Measurements from ENCODE around the gene THAP8. TPM values are rescaled to one million over a fixed set of nuclear protein-coding genes. Genes with fewer than 3 reads are reported as not detected.

THAP8 gene
- total and polyA plus RNA-seq, 2 of the 4 experiments (the other 2 are of a cell fraction), result 1.8 to 5.9 TPM

DNA sequence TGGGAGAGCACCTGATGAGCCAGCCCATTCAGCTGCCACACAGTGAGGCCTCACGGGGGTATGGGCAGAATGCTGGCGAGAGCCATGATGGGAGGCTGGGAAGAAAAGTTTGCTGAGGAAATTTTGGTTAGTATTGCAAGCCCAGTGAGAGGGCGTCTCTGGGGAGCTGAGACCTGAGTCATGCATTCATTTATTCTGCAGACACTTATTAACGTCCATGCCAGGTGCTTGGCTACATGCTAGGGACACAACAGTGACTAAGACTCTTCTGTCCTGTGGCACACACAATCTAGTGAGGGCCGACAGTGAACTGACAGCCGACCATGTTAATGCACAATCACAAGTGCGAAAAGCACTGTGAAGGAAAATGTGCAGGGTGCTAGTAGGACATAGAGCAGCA lies 27.8 kb upstream of the THAP8 start:
- BruUV-seq (replicated peaks), result no TSS peak
- no peak overlapping the region for H3K27ac ChIP-seq (ENCODE audit: insufficient read depth, low read length)
- H3K23ac ChIP-seq (ENCODE audit: low read depth, low read length), result no peak overlapping the region
- H3K14ac ChIP-seq (replicated peaks; ENCODE audit: low read depth, low read length), result no peak overlapping the region
- no peaks in the 10 kb centered on the region for H3K27me3 ChIP-seq (ENCODE audit: control insufficient read depth, insufficient read depth, low read length)
- H3K9me3 ChIP-seq (ENCODE audit: control insufficient read depth, insufficient read depth, low read length), result no peaks in the 10 kb centered on the region
- H3K4ac ChIP-seq (ENCODE audit: low read depth, low read length), result no peak overlapping the region
- 98% methylated on average over 4 of the region's 7 CpGs; no CpG with 5 or more reads in 1 of the 2 experiments for WGBS, 2 experiments (ENCODE audit: extremely low coverage in 2 of 2, insufficient read length in 1 of 2)
- peaks cover 0 to 7% of the 10 kb centered on the region in 2 experiments; a peak in 2 of 4 replicates for H3K79me1 ChIP-seq (ENCODE audit: low read depth in 1 of 2, low read length in 2 of 2)
- H2AK9ac ChIP-seq (replicated peaks; ENCODE audit: low read depth, low read length, poor library complexity), result no peak overlapping the region
- no peak overlapping the region for H2AK5ac ChIP-seq (ENCODE audit: low read depth, low read length)
- no peak overlapping the region for H2BK120ac ChIP-seq (ENCODE audit: low read depth, low read length)
- dilution Hi-C loops (cut with HindIII; ENCODE audit: low sequenced_read_pairs, unreplicated experiment), result no loop called here
- DNase-seq, result no peak
- H4K8ac ChIP-seq (ENCODE audit: low read depth in 2 of 2, low read length in 2 of 2), result no peak overlapping the region
- no peak for TF ChIP-seq MAFK (IDR thresholded peaks at IDR 0.05; ENCODE audit: low read depth, low read length)
- no peak for TF ChIP-seq MAZ (IDR thresholded peaks at IDR 0.05; ENCODE audit: borderline replicate concordance, low read depth, low read length)
- no peak for TF ChIP-seq POLR2A (IDR thresholded peaks at IDR 0.05; ENCODE audit: low read depth, low read length)
- TF ChIP-seq RAD21 (IDR thresholded peaks at IDR 0.05; ENCODE audit: low read length), result no peak
- TF ChIP-seq FOS (IDR thresholded peaks at IDR 0.05; ENCODE audit: low read depth, low read length), result no peak
- no peak for TF ChIP-seq SMC3 (IDR thresholded peaks at IDR 0.05; ENCODE audit: low read depth, low read length)
- TF ChIP-seq RCOR1 (IDR thresholded peaks at IDR 0.05; ENCODE audit: insufficient replicate concordance, low read length), result no peak
- no peak for TF ChIP-seq BHLHE40 (IDR thresholded peaks at IDR 0.05; ENCODE audit: low read depth, low read length)
- TF ChIP-seq, protein P1, sequence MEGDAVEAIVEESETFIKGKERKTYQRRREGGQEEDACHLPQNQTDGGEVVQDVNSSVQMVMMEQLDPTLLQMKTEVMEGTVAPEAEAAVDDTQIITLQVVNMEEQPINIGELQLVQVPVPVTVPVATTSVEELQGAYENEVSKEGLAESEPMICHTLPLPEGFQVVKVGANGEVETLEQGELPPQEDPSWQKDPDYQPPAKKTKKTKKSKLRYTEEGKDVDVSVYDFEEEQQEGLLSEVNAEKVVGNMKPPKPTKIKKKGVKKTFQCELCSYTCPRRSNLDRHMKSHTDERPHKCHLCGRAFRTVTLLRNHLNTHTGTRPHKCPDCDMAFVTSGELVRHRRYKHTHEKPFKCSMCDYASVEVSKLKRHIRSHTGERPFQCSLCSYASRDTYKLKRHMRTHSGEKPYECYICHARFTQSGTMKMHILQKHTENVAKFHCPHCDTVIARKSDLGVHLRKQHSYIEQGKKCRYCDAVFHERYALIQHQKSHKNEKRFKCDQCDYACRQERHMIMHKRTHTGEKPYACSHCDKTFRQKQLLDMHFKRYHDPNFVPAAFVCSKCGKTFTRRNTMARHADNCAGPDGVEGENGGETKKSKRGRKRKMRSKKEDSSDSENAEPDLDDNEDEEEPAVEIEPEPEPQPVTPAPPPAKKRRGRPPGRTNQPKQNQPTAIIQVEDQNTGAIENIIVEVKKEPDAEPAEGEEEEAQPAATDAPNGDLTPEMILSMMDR (conservative IDR thresholded peaks at IDR 0.05; ENCODE audit: low read depth, low read length), result no peak
- no peak for TF ChIP-seq MXI1 (IDR thresholded peaks at IDR 0.05; ENCODE audit: borderline replicate concordance, low read depth, low read length)
- no peaks in the 10 kb centered on the region for H4K20me1 ChIP-seq (ENCODE audit: insufficient read depth, low read length)
- no peak overlapping the region for H2BK15ac ChIP-seq (ENCODE audit: low read depth, low read length)
- H3K4me3 ChIP-seq (ENCODE audit: insufficient read depth, low read depth, low read length), result no peak overlapping the region
- H2BK20ac ChIP-seq (ENCODE audit: low read depth, low read length), result no peak overlapping the region
- no peak overlapping the region for H3K4me2 ChIP-seq (ENCODE audit: low read depth, low read length)
- H2AFZ ChIP-seq (replicated peaks; ENCODE audit: low read length, poor library complexity), result no peak overlapping the region
- H3K56ac ChIP-seq (ENCODE audit: extremely low read depth, insufficient read depth, low read length), result no peak overlapping the region
- no peak overlapping the region for H2BK5ac ChIP-seq (ENCODE audit: low read depth, low read length, poor library complexity, severe bottlenecking)
- ChIA-PET POLR2A (ENCODE audit: unreplicated experiment) (no interaction called here), CTCF (interaction anchor here (1.1 kb wide), 1 partner anchor 18 kb away, joined by 3 read pairs; no protein-coding TSS in a partner anchor)
- no peak overlapping the region for H4K5ac ChIP-seq (ENCODE audit: low read depth, low read length)
- no peak overlapping the region for H3K18ac ChIP-seq (ENCODE audit: low read depth, low read length)
- in situ Hi-C loops (cut with MboI; ENCODE audit: low sequenced_read_pairs), result no loop called here
- no peak overlapping the region for H3K9ac ChIP-seq (ENCODE audit: low read depth, low read length)
- H3K9me1 ChIP-seq (ENCODE audit: insufficient read depth, low read length), result no peaks in the 10 kb centered on the region; the same call in 1 of the 2 replicates
- no peaks in the 10 kb centered on the region for H3K4me1 ChIP-seq (ENCODE audit: control insufficient read depth, insufficient read depth, low read length)
- intact Hi-C loops (cut with micrococcal nuclease), result no loop called here
- no peak for ATAC-seq (ENCODE audit: low read depth)
- no peak overlapping the region for H4K91ac ChIP-seq (ENCODE audit: insufficient read depth, low read depth, low read length)
- peaks cover 14% of the 10 kb centered on the region for H3K36me3 ChIP-seq (ENCODE audit: control insufficient read depth, insufficient read depth, low read length)
